GM21447 (cell line): ENCODE results near the gene OIP5.
"Not testable (repeated sequence)": the region's sequence is repeated elsewhere in the genome, so short reads cannot be mapped to it uniquely, and the experiment has no call there.

ENCODE experiments used
- ATAC-seq: cut with Tn5 transposase; IDR thresholded peaks from one replicate; pipeline ENCODE4 v1.9.1; 2021; ENCODE audit not compliant: unreplicated experiment

Gene OIP5

DNA sequence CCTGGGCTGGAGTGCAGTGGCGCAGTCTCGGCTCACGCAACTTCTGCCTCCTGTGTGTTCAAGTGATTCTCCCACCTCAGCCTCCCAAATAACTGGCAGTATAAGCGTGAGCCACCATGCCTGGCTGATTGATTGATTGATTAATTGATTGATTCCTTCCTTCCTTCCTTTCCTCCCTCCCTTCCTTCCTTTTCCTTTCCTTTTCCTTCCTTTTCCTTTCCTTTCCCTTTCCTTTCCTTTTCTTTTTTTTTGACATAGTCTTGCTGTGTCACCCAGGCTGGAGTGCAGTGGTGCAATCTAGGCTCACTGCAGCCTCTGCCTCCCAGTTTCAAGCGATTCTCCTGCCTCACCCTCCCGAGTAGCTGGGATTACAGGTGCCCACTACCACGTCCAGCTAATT is 71.5 kb downstream of the OIP5 start:
- ATAC-seq, result not testable (repeated sequence)

DNA sequence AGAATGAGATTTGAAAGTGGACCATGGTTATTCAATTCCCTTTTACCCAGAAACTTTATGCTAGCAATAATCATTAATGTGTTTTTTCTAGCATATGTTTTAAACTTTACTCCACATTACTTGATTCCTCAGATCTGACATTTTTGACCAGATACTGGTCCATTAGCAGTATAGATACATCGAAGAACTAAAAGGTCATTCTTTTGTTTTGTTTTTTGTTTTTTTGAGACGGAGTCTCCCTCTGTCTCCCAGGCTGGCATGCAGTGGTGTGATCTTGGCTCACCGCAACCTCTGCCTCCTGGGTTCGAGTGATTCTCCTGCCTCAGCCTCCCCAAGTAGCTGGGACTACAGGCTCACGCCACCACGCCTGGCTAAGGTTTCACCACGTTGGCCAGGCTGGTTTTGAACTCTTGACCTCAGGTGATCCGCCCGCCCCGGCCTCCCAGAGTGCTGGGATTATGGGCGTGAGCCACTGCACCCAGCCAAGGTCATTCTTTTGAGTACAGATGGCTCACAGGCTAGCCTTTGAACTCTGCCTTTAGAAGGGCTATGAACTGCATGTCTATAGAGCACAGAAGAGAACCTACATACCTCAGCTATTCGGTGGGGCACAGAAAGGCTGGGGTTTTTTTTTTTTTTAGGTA is 72.7 kb downstream of the OIP5 start:
- no peak for ATAC-seq
